Measurements from ENCODE around the gene CHD5. TPM values are rescaled to one million over a fixed set of nuclear protein-coding genes. Genes with fewer than 3 reads are reported as not detected.

Gene CHD5
- polyA plus RNA-seq, 1 donor (not counting 4 experiments of a cell fraction or from before 2014, with no cell fraction given) = 0.07 TPM

DNA sequence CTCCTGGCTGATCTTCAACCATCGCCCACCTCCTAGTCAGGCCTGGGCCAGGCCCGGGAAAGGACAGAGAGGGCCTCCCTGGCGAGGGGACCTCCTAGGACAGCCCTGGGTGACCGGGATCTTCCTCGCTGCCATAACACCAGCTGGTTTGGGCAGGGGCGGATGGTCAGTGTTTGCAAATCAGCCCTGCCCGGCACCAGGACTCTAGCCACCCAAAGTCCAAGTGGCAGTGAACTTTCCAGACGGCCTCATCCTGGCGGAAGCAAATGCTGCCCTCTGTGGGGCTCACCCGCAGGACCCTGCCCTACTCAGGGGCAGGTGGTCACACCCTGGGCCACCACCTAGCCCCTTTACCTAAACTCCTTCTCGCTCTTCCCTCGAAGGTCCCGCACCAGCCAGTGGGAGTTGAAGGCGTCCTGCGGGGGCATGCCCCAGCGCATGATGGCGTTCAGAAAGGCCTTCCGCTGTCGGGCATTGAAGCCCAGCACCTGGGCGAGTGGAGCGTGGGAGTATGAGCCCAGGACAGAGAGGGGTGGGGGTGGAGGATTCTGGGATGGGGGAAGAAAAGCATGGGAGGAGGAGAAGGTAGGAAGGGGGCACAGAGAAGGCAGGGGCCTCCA, 55.3 kb downstream of the CHD5 start:
- H3K27me3 ChIP-seq (ENCODE audit: control insufficient read depth, extremely low read depth, insufficient read depth, low read length) = peaks cover 23% of the 10 kb centered on the region
- H3K4me2 ChIP-seq (ENCODE audit: control insufficient read depth, extremely low read depth, insufficient read depth, low read depth, low read length) = no peak overlapping the region
- FAIRE-seq (no peak), DNase-seq (ENCODE audit: low read depth, low spot score) (no peak)
- H3K4me1 ChIP-seq (ENCODE audit: control insufficient read depth, extremely low read depth, insufficient read depth, low read length) = no peaks in the 10 kb centered on the region
- H3K9me1 ChIP-seq (ENCODE audit: control insufficient read depth, extremely low read depth, insufficient read depth, low read length) = no peaks in the 10 kb centered on the region
- no peaks in the 10 kb centered on the region for H3K79me2 ChIP-seq (ENCODE audit: control insufficient read depth, insufficient read depth, low read length)
- H3K36me3 ChIP-seq (ENCODE audit: control insufficient read depth in 2 of 2, extremely low read depth in 1 of 2, insufficient read depth in 2 of 2, low read length in 2 of 2) = no peaks in the 10 kb centered on the region
- no peaks in the 10 kb centered on the region for H4K20me1 ChIP-seq (ENCODE audit: control insufficient read depth, extremely low read depth, insufficient read depth, low read length)
- TF ChIP-seq, protein P1, sequence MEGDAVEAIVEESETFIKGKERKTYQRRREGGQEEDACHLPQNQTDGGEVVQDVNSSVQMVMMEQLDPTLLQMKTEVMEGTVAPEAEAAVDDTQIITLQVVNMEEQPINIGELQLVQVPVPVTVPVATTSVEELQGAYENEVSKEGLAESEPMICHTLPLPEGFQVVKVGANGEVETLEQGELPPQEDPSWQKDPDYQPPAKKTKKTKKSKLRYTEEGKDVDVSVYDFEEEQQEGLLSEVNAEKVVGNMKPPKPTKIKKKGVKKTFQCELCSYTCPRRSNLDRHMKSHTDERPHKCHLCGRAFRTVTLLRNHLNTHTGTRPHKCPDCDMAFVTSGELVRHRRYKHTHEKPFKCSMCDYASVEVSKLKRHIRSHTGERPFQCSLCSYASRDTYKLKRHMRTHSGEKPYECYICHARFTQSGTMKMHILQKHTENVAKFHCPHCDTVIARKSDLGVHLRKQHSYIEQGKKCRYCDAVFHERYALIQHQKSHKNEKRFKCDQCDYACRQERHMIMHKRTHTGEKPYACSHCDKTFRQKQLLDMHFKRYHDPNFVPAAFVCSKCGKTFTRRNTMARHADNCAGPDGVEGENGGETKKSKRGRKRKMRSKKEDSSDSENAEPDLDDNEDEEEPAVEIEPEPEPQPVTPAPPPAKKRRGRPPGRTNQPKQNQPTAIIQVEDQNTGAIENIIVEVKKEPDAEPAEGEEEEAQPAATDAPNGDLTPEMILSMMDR (optimal IDR thresholded peaks at IDR 0.05 in 1 of 3, IDR thresholded peaks at IDR 0.05 in 1 of 3, conservative IDR thresholded peaks at IDR 0.05 in 1 of 3; ENCODE audit: extremely low read depth in 1 of 3, insufficient read depth in 2 of 3, low read length in 3 of 3) = no peak
- no peak for TF ChIP-seq EZH2 (IDR thresholded peaks at IDR 0.05; ENCODE audit: low read length)
- no peak overlapping the region for H2AFZ ChIP-seq (ENCODE audit: control insufficient read depth, low read length)
- no peak overlapping the region for H3K9ac ChIP-seq (ENCODE audit: control insufficient read depth, extremely low read depth, insufficient read depth, low read length)
- H3K9me3 ChIP-seq (ENCODE audit: control insufficient read depth, low read depth, low read length) = no peaks in the 10 kb centered on the region
- H3K4me3 ChIP-seq (ENCODE audit: control insufficient read depth in 2 of 3, extremely low read depth in 1 of 3, insufficient read depth in 2 of 3, low read depth in 1 of 3, low read length in 3 of 3) = no peak overlapping the region
- no peak overlapping the region for H3K27ac ChIP-seq (ENCODE audit: control insufficient read depth, insufficient read depth, low read length)
- dilution Hi-C loops (cut with MboI; ENCODE audit: extremely low pct_ligation_motif_present, low sequenced_read_pairs) = no loop called here

DNA sequence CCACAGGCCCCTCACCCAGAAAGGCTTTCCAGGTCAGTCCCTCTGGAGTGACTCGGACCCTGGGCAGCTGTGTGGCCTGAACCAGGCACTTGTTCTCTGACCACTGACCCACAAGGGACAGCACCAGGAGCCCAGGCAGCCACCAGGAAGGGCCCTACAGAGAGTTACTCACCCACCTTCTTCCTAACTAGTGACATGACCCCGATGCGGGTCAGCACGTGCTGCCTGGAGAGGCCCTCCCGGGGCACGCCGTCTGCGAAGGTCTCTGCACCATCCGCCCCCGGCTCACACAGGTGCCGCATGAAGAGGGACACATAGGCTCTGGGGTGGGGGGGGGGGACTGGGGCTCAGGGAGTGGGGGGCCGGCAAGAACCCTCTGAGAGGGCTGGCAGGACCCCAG, 55.8 kb downstream of the CHD5 start:
- H3K79me2 ChIP-seq (ENCODE audit: control insufficient read depth, insufficient read depth, low read length) = no peaks in the 10 kb centered on the region
- no peak overlapping the region for H3K9ac ChIP-seq (ENCODE audit: control insufficient read depth, extremely low read depth, insufficient read depth, low read length)
- no peaks in the 10 kb centered on the region for H3K9me3 ChIP-seq (ENCODE audit: control insufficient read depth, low read depth, low read length)
- H4K20me1 ChIP-seq (ENCODE audit: control insufficient read depth, extremely low read depth, insufficient read depth, low read length) = no peaks in the 10 kb centered on the region
- no peaks in the 10 kb centered on the region for H3K4me1 ChIP-seq (ENCODE audit: control insufficient read depth, extremely low read depth, insufficient read depth, low read length)
- H3K27me3 ChIP-seq (ENCODE audit: control insufficient read depth, extremely low read depth, insufficient read depth, low read length) = peaks cover 23% of the 10 kb centered on the region
- no peak overlapping the region for H3K27ac ChIP-seq (ENCODE audit: control insufficient read depth, insufficient read depth, low read length)
- H3K4me3 ChIP-seq (ENCODE audit: control insufficient read depth in 2 of 3, extremely low read depth in 1 of 3, insufficient read depth in 2 of 3, low read depth in 1 of 3, low read length in 3 of 3) = no peak overlapping the region
- H3K36me3 ChIP-seq (ENCODE audit: control insufficient read depth in 2 of 2, extremely low read depth in 1 of 2, insufficient read depth in 2 of 2, low read length in 2 of 2) = no peaks in the 10 kb centered on the region
- FAIRE-seq = no peak
- no peaks in the 10 kb centered on the region for H3K9me1 ChIP-seq (ENCODE audit: control insufficient read depth, extremely low read depth, insufficient read depth, low read length)
- no peak overlapping the region for H3K4me2 ChIP-seq (ENCODE audit: control insufficient read depth, extremely low read depth, insufficient read depth, low read depth, low read length)
- H2AFZ ChIP-seq (ENCODE audit: control insufficient read depth, low read length) = no peak overlapping the region
- no peak for TF ChIP-seq EZH2 (IDR thresholded peaks at IDR 0.05; ENCODE audit: low read length)
- TF ChIP-seq, protein P1 (optimal IDR thresholded peaks at IDR 0.05 in 1 of 3, IDR thresholded peaks at IDR 0.05 in 1 of 3, conservative IDR thresholded peaks at IDR 0.05 in 1 of 3; ENCODE audit: extremely low read depth in 1 of 3, insufficient read depth in 2 of 3, low read length in 3 of 3) = no peak
- dilution Hi-C loops (cut with MboI; ENCODE audit: extremely low pct_ligation_motif_present, low sequenced_read_pairs) = no loop called here
- no peak for DNase-seq (ENCODE audit: low read depth, low spot score)

All from keratinocyte (primary cell).